Testis (tissue), 3 donors: ENCODE measurements around the gene FMNL2. TPM values are rescaled to one million over a fixed set of nuclear protein-coding genes. Genes with fewer than 3 reads are reported as not detected.

Source experiments
- DNase-seq: peaks from one replicate; pipeline ENCODE4 v3.0.0-alpha.2; 2019
- H3K27ac ChIP-seq, 2 donors: fragments of 200-600 bp; sonication (generic); one replicate each; pipeline ENCODE4 v1.5.1; 2019
- H3K27me3 ChIP-seq: fragments of 200-600 bp; sonication (generic); one replicate; pipeline ENCODE4 v1.5.1; 2019
- H3K36me3 ChIP-seq: fragments of 200-600 bp; sonication (generic); one replicate; pipeline ENCODE4 v1.5.1; 2017; ENCODE audit warnings: low read depth; ENCODE audit errors: missing control alignments
- H3K4me1 ChIP-seq: fragments of 200-600 bp; sonication (generic); one replicate; pipeline ENCODE4 v1.5.1; 2019
- H3K4me3 ChIP-seq, 2 donors: fragments of 200-600 bp; sonication (generic); one replicate each; pipeline ENCODE4 v1.5.1; 2017 to 2019
- H3K9me3 ChIP-seq: fragments of 200-600 bp; sonication (generic); one replicate; pipeline ENCODE4 v1.5.1; 2017
- POLR2A ChIP-seq: fragments of 450-650 bp; IDR thresholded peaks from one replicate; pipeline ENCODE4 v1.6.1; 2017; ENCODE audit warnings: antibody characterized with exemption, mild to moderate bottlenecking, moderate library complexity
- WGBS, 2 donors: methylation state at CpG; one replicate each; pipeline ENCODE4 v1.1.5; 2018; 5-methylcytosine and 5-hydroxymethylcytosine counted together
- intact Hi-C: fragments of 100-400 bp; cut with DNase I; formaldehyde crosslinking; loops from one replicate; pipeline ENCODE4 v1.15.1; 2023; ENCODE audit warnings: low total_unique reads
- polyA plus RNA-seq: library from polyadenylated mRNA; stranded (reverse); fragments of 350-450 nt; fragmentation: Illumina TruSeq; extraction: RNeasy Lipid Tissue Mini Kit (QIAGEN cat#74804); gene quantifications from one replicate; pipeline ENCODE4 v1.2.3, GENCODE V29; 2014; ENCODE audit warnings: low read depth, low replicate concordance; ENCODE audit not compliant: insufficient read depth
- total RNA-seq, 2 donors: library from RNA; depleted of rRNA; stranded (reverse); fragments of >200 nt; gene quantifications; one replicate each; pipeline ENCODE4 v1.2.3, GENCODE V29; 2016
- TF ChIP-seq, protein P1 (sequence below), 3 experiments: fragments of 450-650 bp in 2 of 3; fragments of 200-600 bp in 1 of 3; sonication (generic) in 1 of 3; IDR thresholded peaks; one replicate each; pipeline ENCODE4 v1.5.1; 2016 to 2019; ENCODE audit warnings: antibody characterized with exemption in 3 of 3, mild to moderate bottlenecking in 2 of 3, moderate library complexity in 1 of 3

Gene FMNL2
- total and polyA plus RNA-seq, 3 donors from 2014 or later, result 15.4 to 19.8 (median 16.8) TPM

GRCh38 chr2:152558158-152558984, 223.4 kb downstream of the FMNL2 start:
- TF ChIP-seq, protein P1, sequence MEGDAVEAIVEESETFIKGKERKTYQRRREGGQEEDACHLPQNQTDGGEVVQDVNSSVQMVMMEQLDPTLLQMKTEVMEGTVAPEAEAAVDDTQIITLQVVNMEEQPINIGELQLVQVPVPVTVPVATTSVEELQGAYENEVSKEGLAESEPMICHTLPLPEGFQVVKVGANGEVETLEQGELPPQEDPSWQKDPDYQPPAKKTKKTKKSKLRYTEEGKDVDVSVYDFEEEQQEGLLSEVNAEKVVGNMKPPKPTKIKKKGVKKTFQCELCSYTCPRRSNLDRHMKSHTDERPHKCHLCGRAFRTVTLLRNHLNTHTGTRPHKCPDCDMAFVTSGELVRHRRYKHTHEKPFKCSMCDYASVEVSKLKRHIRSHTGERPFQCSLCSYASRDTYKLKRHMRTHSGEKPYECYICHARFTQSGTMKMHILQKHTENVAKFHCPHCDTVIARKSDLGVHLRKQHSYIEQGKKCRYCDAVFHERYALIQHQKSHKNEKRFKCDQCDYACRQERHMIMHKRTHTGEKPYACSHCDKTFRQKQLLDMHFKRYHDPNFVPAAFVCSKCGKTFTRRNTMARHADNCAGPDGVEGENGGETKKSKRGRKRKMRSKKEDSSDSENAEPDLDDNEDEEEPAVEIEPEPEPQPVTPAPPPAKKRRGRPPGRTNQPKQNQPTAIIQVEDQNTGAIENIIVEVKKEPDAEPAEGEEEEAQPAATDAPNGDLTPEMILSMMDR (IDR thresholded peaks at IDR 0.05), result no peak
- no peak for TF ChIP-seq POLR2A
- 63 to 68% methylated on average over 7 of the region's 7 CpGs for WGBS, 2 donors
- H3K4me1 ChIP-seq, result peaks cover 3% of the 10 kb centered on the region
- H3K27me3 ChIP-seq, result no peaks in the 10 kb centered on the region
- H3K4me3 ChIP-seq, result no peak overlapping the region
- H3K9me3 ChIP-seq, result no peaks in the 10 kb centered on the region
- DNase-seq, result no peak
- no peak overlapping the region for H3K27ac ChIP-seq
- intact Hi-C loops, result no loop called here
- H3K36me3 ChIP-seq, result no peaks in the 10 kb centered on the region

- TF ChIP-seq POLR2A, result no peak
- TF ChIP-seq, protein P1 (IDR thresholded peaks at IDR 0.05), result no peak
- WGBS, 2 donors, result 83 to 88% methylated on average over 4 of the region's 4 CpGs
- DNase-seq, result no peak
- Histone ChIP-seq H3K4me1 (peaks cover 6% of the 10 kb centered on the region), H3K27ac (no peak overlapping the region), H3K36me3 (no peaks in the 10 kb centered on the region), H3K27me3 (no peaks in the 10 kb centered on the region), H3K9me3 (no peaks in the 10 kb centered on the region), H3K4me3 (no peak overlapping the region)
- intact Hi-C loops, result no loop called here
Measured at GRCh38 chr2:152559008-152559407, 224.0 kb downstream of the FMNL2 start.

- Histone ChIP-seq H3K36me3 (no peaks in the 10 kb centered on the region), H3K27ac (no peak overlapping the region), H3K4me3 (no peak overlapping the region), H3K27me3 (no peaks in the 10 kb centered on the region), H3K9me3 (no peaks in the 10 kb centered on the region), H3K4me1 (peaks cover 6% of the 10 kb centered on the region)
- intact Hi-C loops, result loop anchor here (10.0 kb wide), 1 partner anchor 175 kb away; no protein-coding TSS in a partner anchor
- DNase-seq, result no peak
- TF ChIP-seq, protein P1 (IDR thresholded peaks at IDR 0.05), result no peak
- TF ChIP-seq POLR2A, result no peak
Measured at GRCh38 chr2:152560166-152560565, 225.2 kb downstream of the FMNL2 start.

- H3K27ac ChIP-seq, result no peak overlapping the region
- 88 to 95% methylated on average over 6 of the region's 6 CpGs for WGBS, 2 donors
- H3K4me3 ChIP-seq, result no peak overlapping the region
- no peaks in the 10 kb centered on the region for H3K9me3 ChIP-seq
- no peak for DNase-seq
- TF ChIP-seq, protein P1 (IDR thresholded peaks at IDR 0.05), result no peak
- no peak for TF ChIP-seq POLR2A
- intact Hi-C loops, result loop anchor here (10.0 kb wide), 1 partner anchor 174 kb away; no protein-coding TSS in a partner anchor
- H3K27me3 ChIP-seq, result no peaks in the 10 kb centered on the region
- H3K4me1 ChIP-seq, result peaks cover 6% of the 10 kb centered on the region
- no peaks in the 10 kb centered on the region for H3K36me3 ChIP-seq
Measured at GRCh38 chr2:152560873-152561595, 226.1 kb downstream of the FMNL2 start.
